HCT116 (cell line): ENCODE data around the gene ABLIM1. TPM values are rescaled to one million over a fixed set of nuclear protein-coding genes. Genes with fewer than 3 reads are reported as not detected.

Experiments
- ATAC-seq: fragments of 200-7000 bp; cut with Tn5 transposase; 2 replicates; pipeline ENCODE4 v1.9.1; 2020; ENCODE audit warnings: mild to moderate bottlenecking, moderate library complexity
- BruUV-seq: library from RNA; stranded (reverse); fragments of 400-500 nt; replicated peaks from 2 replicates; lab custom pipeline; 2021; lab: Mats Ljungman, UMichigan
- CTCF ChIA-PET: fragments of 300-600 bp; sonication (Branson Sonifier 250); formaldehyde crosslinking; loops from one replicate; lab custom pipeline; 2021; ENCODE audit warnings: antibody characterized with exemption; lab: Charles Lee
- POLR2A ChIA-PET: fragments of 300-600, 350-600 bp; sonication (Branson Sonifier 250); formaldehyde crosslinking; loops from one replicate; lab custom pipeline; 2021; ENCODE audit warnings: antibody characterized with exemption; lab: Charles Lee
- RAD21 ChIA-PET, 2 experiments: fragments of 300-600 bp; sonication (Branson Sonifier 250); formaldehyde crosslinking; loops; one replicate each; lab custom pipeline; 2023; ENCODE audit warnings: low total read pairs in 2 of 2; ENCODE audit not compliant: uncharacterized antibody in 2 of 2, unreplicated experiment in 2 of 2, low non-redundant PET in 1 of 2; lab: Charles Lee
- DNase-seq: peaks from one replicate; pipeline ENCODE4 v3.0.0-alpha.2; 2010; ENCODE audit warnings: low read depth, low spot score
- H2AFZ ChIP-seq: fragments of 200-600 bp; shearing (Covaris generic), sonication (generic); 2 replicates; pipeline ENCODE4 v1.6.1; 2017; ENCODE audit warnings: low read depth, mixed run types, mixed read lengths, antibody characterized with exemption, low read length; ENCODE audit not compliant: poor library complexity, severe bottlenecking
- H3K27ac ChIP-seq: 2 replicates; pipeline ENCODE4 v1.5.1; 2012; ENCODE audit warnings: low read depth, low read length
- H3K27me3 ChIP-seq: fragments of 200-600 bp; sonication (generic); 2 replicates; pipeline ENCODE4 v1.6.1; 2016; ENCODE audit warnings: mixed run types, low read length, mixed read lengths; ENCODE audit not compliant: insufficient read depth
- H3K36me3 ChIP-seq, 2 experiments: fragments of 200-500 bp in 1 of 2; fragments of 200-600 bp in 1 of 2; sonication (Bioruptor generic) in 1 of 2; sonication (generic) in 1 of 2; 2 replicates each; pipeline versions ENCODE4 v1.5.1 to v1.6.1; 2014 to 2016; ENCODE audit warnings: low read length in 2 of 2, inconsistent platforms in 1 of 2, mixed read lengths in 1 of 2, mixed run types in 1 of 2; ENCODE audit not compliant: insufficient read depth in 2 of 2, control insufficient read depth in 1 of 2
- H3K4me1 ChIP-seq, 2 experiments: fragments of 200-600 bp in 1 of 2; sonication (generic) in 1 of 2; 2 replicates each; pipeline versions ENCODE4 v1.5.1 to v1.6.1; 2012 to 2017; ENCODE audit warnings: low read length in 2 of 2, inconsistent platforms in 1 of 2, mild to moderate bottlenecking in 1 of 2, mixed read lengths in 1 of 2, mixed run types in 1 of 2, moderate library complexity in 1 of 2; ENCODE audit not compliant: insufficient read depth in 2 of 2, control insufficient read depth in 1 of 2
- H3K4me2 ChIP-seq: fragments of 200-600 bp; sonication (generic); 2 replicates; pipeline ENCODE4 v1.6.1; 2017; ENCODE audit warnings: mixed run types, low read length, mixed read lengths
- H3K4me3 ChIP-seq, 2 experiments: fragments of 200-600 bp in 1 of 2; sonication (generic) in 1 of 2; replicated peaks in 1 of 2; 2 replicates each; pipeline ENCODE4 v1.5.1; 2011 to 2016; ENCODE audit warnings: low read length in 2 of 2, control low read depth in 1 of 2, low read depth in 1 of 2, mild to moderate bottlenecking in 1 of 2, mixed read lengths in 1 of 2, mixed run types in 1 of 2
- H3K79me2 ChIP-seq: fragments of 200-600 bp; sonication (generic); 2 replicates; pipeline ENCODE4 v1.6.1; 2017; ENCODE audit warnings: mild to moderate bottlenecking, mixed run types, low read length, moderate library complexity, mixed read lengths; ENCODE audit not compliant: insufficient read depth
- H3K9ac ChIP-seq: fragments of 200-600 bp; sonication (generic); 2 replicates; pipeline ENCODE4 v1.6.1; 2016; ENCODE audit warnings: low read length, mixed read lengths
- H3K9me2 ChIP-seq: fragments of 200-600 bp; sonication (generic), shearing (Covaris generic); 2 replicates; pipeline ENCODE4 v1.6.1; 2017; ENCODE audit warnings: mixed run types, mild to moderate bottlenecking, moderate library complexity; ENCODE audit not compliant: insufficient read depth
- H3K9me3 ChIP-seq, 2 experiments: fragments of 200-500 bp in 1 of 2; fragments of 200-600 bp in 1 of 2; sonication (Bioruptor generic) in 1 of 2; sonication (generic) in 1 of 2; 2 replicates each; pipeline ENCODE4 v1.6.1; 2014 to 2017; ENCODE audit warnings: low read length in 2 of 2, mixed read lengths in 2 of 2, inconsistent platforms in 1 of 2, low read depth in 1 of 2, mild to moderate bottlenecking in 1 of 2, mixed run types in 1 of 2, moderate library complexity in 1 of 2; ENCODE audit not compliant: control insufficient read depth in 1 of 2, insufficient read depth in 1 of 2
- H4K20me1 ChIP-seq: fragments of 200-600 bp; sonication (generic), shearing (Covaris generic); 2 replicates; pipeline ENCODE4 v1.6.1; 2017; ENCODE audit warnings: mixed run types, mild to moderate bottlenecking, moderate library complexity; ENCODE audit not compliant: insufficient read depth
- CEBPB ChIP-seq: IDR thresholded peaks from 2 replicates; pipeline ENCODE4 v1.6.1; 2012; ENCODE audit warnings: low read depth
- EGR1 ChIP-seq: IDR thresholded peaks from 2 replicates; pipeline ENCODE4 v1.6.1; 2012; ENCODE audit warnings: low read depth
- ELF1 ChIP-seq: IDR thresholded peaks from 2 replicates; pipeline ENCODE4 v1.6.1; 2012; ENCODE audit warnings: low read depth, borderline replicate concordance
- JUND ChIP-seq: IDR thresholded peaks from 2 replicates; pipeline ENCODE4 v1.6.1; 2012
- ZNF274 ChIP-seq: fragments of 200-500 bp; sonication (Bioruptor generic); IDR thresholded peaks from 2 replicates; pipeline ENCODE4 v1.6.1; 2014; ENCODE audit warnings: mild to moderate bottlenecking, low read depth, low read length, inconsistent platforms
- intact Hi-C: fragments of 100-400 bp; cut with micrococcal nuclease; formaldehyde crosslinking; loops from 2 replicates; pipeline ENCODE4 v1.10.0; 2022
- total RNA-seq: library from RNA; stranded (reverse); gene quantifications from one replicate; pipeline ENCODE4 v1.2.1, GENCODE V29; 2021; ENCODE audit not compliant: unreplicated experiment

The ABLIM1 gene
- total RNA-seq, 1 experiment from 2014 or later = 96.2 TPM

DNA sequence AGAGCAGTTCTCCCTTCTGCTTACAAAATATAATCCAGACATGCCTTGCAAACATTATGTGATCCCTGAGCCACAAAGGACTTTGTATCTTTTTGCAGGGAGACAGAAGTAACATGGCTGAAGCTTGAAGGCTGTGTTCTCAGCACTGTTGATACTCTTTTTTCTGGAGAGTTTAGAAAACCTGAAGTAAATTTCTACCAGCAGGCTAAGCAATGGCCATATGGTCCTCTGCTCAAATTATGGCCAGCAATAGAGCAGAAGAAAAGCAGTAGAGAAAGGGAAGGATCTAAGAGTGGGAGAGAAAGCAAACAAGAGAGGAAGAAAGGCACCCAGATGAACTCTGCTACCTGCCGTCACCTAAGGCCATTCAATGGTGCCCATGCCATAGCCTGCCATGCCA is 98.4 kb downstream of the ABLIM1 start:
- H3K79me2 ChIP-seq = no peaks in the 10 kb centered on the region
- intact Hi-C loops = loop anchor here (10.0 kb wide), 1 partner anchor 855 kb away; no protein-coding TSS in a partner anchor
- CTCF ChIA-PET = no interaction called here

DNA sequence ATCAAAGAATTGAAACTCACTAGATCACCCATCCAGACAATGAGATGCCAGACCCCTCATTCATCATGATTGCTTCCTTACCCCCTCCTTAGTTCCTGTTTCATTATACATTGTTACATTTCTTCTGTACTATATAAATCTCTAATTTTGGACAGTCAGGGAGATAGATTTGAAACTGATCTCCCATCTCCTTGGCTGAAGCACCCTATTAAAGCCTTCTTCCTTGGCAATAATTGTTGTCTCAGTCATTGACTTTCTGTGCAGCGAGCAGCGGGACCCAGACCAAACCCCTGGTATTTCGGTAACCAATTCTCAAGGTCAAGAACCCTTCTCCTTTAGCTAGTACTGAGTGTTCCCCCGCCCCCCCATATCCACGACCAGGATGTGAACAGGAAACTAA is 100.2 kb downstream of the ABLIM1 start:
- POLR2A ChIA-PET = no interaction called here
- CTCF ChIA-PET = no interaction called here
- ATAC-seq (no peak), DNase-seq (no peak)
- Histone ChIP-seq H4K20me1 (no peaks in the 10 kb centered on the region), H3K4me2 (no peak overlapping the region), H3K79me2 (no peaks in the 10 kb centered on the region), H3K27me3 (no peaks in the 10 kb centered on the region), H3K9ac (no peak overlapping the region), H3K27ac (no peak overlapping the region), H3K4me3 (no peak overlapping the region), H2AFZ (no peak overlapping the region), H3K9me2 (no peaks in the 10 kb centered on the region; the same call in 1 of the 2 replicates), H3K36me3 (no peaks in the 10 kb centered on the region), H3K9me3 (peaks cover 9 to 17% of the 10 kb centered on the region in 2 experiments; a peak in 2 of 4 replicates), H3K4me1 (no peaks in the 10 kb centered on the region)
- no TSS peak for BruUV-seq
- TF ChIP-seq CEBPB (no peak), ELF1 (no peak), EGR1 (no peak), ZNF274 (no peak)
- intact Hi-C loops = loop anchor here (10.0 kb wide), 1 partner anchor 857 kb away; no protein-coding TSS in a partner anchor
- RAD21 ChIA-PET = interaction anchor here in 1 of 2 experiments (0.7 kb wide), 1 partner anchor 572 kb away, joined by 3 read pairs; no protein-coding TSS in a partner anchor

More for the DNA sequence above, 98.4 kb downstream of the ABLIM1 start:
- Histone ChIP-seq H3K9me2 (no peaks in the 10 kb centered on the region), H3K9ac (no peak overlapping the region), H3K4me1 (no peaks in the 10 kb centered on the region)
- BruUV-seq = no TSS peak
- no peak for TF ChIP-seq JUND
- TF ChIP-seq, all 23 proteins: peak for 0
- Histone ChIP-seq H2AFZ (no peak overlapping the region), H3K27me3 (no peaks in the 10 kb centered on the region), H3K9me3 (peaks cover 9 to 17% of the 10 kb centered on the region in 2 experiments; a peak in 2 of 4 replicates), H3K4me3 (no peak overlapping the region), H3K36me3 (no peaks in the 10 kb centered on the region), H4K20me1 (no peaks in the 10 kb centered on the region), H3K27ac (no peak overlapping the region), H3K4me2 (no peak overlapping the region)
- ChIA-PET RAD21 (no interaction called here), POLR2A (no interaction called here)
- ATAC-seq (no peak), DNase-seq (no peak)
